GM12801 (cell line): ENCODE results near the gene CCER1.

ENCODE experiments used
- TF ChIP-seq, protein P1 (sequence below): IDR thresholded peaks from one replicate; pipeline ENCODE4 v1.5.1; 2011; ENCODE audit warnings: control low read depth; ENCODE audit not compliant: insufficient read length; ENCODE audit errors: extremely low read depth

Gene CCER1

DNA sequence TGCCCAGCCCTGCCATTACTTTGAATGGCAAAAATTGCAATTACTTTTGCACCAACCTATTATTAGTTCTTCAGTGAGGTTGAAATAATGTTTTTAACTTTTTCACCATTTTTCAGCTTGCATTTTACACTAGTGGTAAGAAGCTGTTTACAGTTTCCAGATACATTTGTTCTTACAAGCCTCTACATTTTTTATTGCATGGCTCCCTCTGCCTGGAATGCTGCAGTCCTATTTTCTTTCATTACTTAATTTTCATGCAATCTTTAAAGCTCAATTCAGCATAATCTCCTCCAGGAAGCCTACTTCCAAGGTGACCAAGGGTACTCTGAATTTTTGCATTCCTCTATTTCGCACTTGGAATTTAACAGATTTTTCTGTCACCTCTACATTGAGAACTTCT lies 33.4 kb downstream of the CCER1 start:
- TF ChIP-seq, protein P1, sequence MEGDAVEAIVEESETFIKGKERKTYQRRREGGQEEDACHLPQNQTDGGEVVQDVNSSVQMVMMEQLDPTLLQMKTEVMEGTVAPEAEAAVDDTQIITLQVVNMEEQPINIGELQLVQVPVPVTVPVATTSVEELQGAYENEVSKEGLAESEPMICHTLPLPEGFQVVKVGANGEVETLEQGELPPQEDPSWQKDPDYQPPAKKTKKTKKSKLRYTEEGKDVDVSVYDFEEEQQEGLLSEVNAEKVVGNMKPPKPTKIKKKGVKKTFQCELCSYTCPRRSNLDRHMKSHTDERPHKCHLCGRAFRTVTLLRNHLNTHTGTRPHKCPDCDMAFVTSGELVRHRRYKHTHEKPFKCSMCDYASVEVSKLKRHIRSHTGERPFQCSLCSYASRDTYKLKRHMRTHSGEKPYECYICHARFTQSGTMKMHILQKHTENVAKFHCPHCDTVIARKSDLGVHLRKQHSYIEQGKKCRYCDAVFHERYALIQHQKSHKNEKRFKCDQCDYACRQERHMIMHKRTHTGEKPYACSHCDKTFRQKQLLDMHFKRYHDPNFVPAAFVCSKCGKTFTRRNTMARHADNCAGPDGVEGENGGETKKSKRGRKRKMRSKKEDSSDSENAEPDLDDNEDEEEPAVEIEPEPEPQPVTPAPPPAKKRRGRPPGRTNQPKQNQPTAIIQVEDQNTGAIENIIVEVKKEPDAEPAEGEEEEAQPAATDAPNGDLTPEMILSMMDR = no peak

GRCh38 chr12:90920222-90920621 lies 34.8 kb downstream of the CCER1 start:
- TF ChIP-seq, protein P1 = no peak

GRCh38 chr12:90917431-90917830 lies 37.5 kb downstream of the CCER1 start:
- TF ChIP-seq, protein P1 = no peak

DNA sequence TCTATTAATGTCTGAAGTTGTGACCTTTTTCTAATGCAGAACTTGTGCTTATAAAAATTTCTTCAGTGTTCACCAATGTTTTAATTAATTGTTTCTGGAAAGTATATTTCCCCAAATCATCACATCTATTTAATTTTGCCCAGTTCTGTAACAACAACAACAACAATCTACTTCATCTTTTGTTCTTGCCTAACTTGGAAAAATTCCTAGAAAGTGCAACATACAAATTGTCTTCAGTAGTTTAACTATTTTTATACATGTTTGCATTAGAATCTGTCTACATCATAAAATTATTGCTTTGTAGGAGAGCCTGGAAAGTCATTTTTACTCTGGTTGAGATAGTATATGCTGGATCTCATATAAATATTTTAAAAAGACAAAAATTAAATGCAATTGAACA lies 38.5 kb downstream of the CCER1 start:
- TF ChIP-seq, protein P1 = no peak

DNA sequence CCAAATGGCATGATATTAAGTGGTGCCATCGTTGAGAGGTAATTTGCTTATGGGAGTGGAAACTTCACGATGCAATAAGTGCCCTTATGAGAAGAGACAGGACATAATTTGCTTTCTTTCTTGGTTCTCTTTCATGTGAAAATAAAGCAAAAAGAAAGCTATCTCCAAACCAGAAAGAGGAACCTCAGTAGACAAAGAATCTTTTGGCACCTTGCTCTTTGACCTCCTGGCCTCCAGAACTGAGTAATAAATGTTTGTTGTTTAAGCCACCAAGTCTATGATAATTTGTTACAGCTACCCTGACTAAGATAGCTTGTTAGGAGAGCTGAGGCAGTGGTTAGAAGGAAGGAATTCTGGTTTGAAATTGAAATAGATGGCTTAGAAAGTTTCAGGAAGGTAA lies 39.6 kb downstream of the CCER1 start:
- TF ChIP-seq, protein P1 = no peak

GRCh38 chr12:90910958-90911357 lies 44.0 kb downstream of the CCER1 start:
- TF ChIP-seq, protein P1 = no peak

- TF ChIP-seq, protein P1 = no peak
Observed at GRCh38 chr12:90909069-90909770, 45.8 kb downstream of the CCER1 start.
